GM18858 (cell line): ENCODE results near the gene PFKM.
A peak's percentile ranks its signal among the peaks of the same experiment; 100 is the strongest.

ENCODE experiments used
- ATAC-seq: cut with Tn5 transposase; IDR thresholded peaks from one replicate; pipeline ENCODE4 v1.9.1; 2021; ENCODE audit not compliant: unreplicated experiment

PFKM gene

GRCh38 chr12:48156652-48157017 is 37.5 kb downstream of the PFKM start:
- no peak for ATAC-seq

- ATAC-seq: peak; percentile 79
Observed at GRCh38 chr12:48157018-48157888, 38.1 kb downstream of the PFKM start, which contains the start of gene ASB8. ASB8 (minus strand) TSS chr12:48157515; CDS start chr12:48153496, 4,019 bp downstream.

GRCh38 chr12:48157889-48158370 is 38.8 kb downstream of the PFKM start:
- ATAC-seq: no peak

GRCh38 chr12:48160046-48160445 is 40.9 kb downstream of the PFKM start:
- no peak for ATAC-seq

GRCh38 chr12:48160807-48161206 is 41.6 kb downstream of the PFKM start:
- no peak for ATAC-seq

GRCh38 chr12:48163150-48163747 is 44.1 kb downstream of the PFKM start:
- no peak for ATAC-seq

GRCh38 chr12:48164451-48164850 is 45.3 kb downstream of the PFKM start:
- no peak for ATAC-seq

- no peak for ATAC-seq
Observed at GRCh38 chr12:48165089-48165981, 46.2 kb downstream of the PFKM start.

- no peak for ATAC-seq
Observed at GRCh38 chr12:48169011-48169410, 49.8 kb downstream of the PFKM start.

- no peak for ATAC-seq
Observed at GRCh38 chr12:48175613-48176416, 56.7 kb downstream of the PFKM start.

- no peak for ATAC-seq
Observed at GRCh38 chr12:48176417-48176751, 57.2 kb downstream of the PFKM start.

GRCh38 chr12:48177982-48178381 is 58.8 kb downstream of the PFKM start:
- no peak for ATAC-seq

GRCh38 chr12:48179466-48179865 is 60.3 kb downstream of the PFKM start:
- ATAC-seq: no peak

GRCh38 chr12:48180424-48180823 is 61.3 kb downstream of the PFKM start:
- ATAC-seq: no peak

GRCh38 chr12:48180857-48181495 is 61.8 kb downstream of the PFKM start:
- no peak for ATAC-seq

GRCh38 chr12:48182631-48183030 is 63.5 kb downstream of the PFKM start:
- ATAC-seq: no peak

GRCh38 chr12:48183091-48183875 is 64.1 kb downstream of the PFKM start, which contains the start of gene CCDC184:
CCDC184 (plus strand) TSS chr12:48183644; CDS start chr12:48184123, 479 bp downstream.
- ATAC-seq: peak; percentile 53

GRCh38 chr12:48183876-48184548 is 64.8 kb downstream of the PFKM start:
- ATAC-seq: no peak

GRCh38 chr12:48184549-48184922 is 65.4 kb downstream of the PFKM start:
- ATAC-seq: no peak
